Right lobe of liver (tissue), 6 donors: Measurements from ENCODE around the gene IARS1. TPM values are rescaled to one million over a fixed set of nuclear protein-coding genes. Genes with fewer than 3 reads are reported as not detected.

Source experiments
- ATAC-seq, 4 donors: fragments of 200-7000 bp; cut with Tn5 transposase; one replicate each; pipeline ENCODE4 v1.9.1; 2020; ENCODE audit warnings: mild to moderate bottlenecking in 4 of 4, moderate library complexity in 4 of 4
- DNase-seq, 3 donors: peaks; one replicate each; pipeline ENCODE4 v3.0.0-alpha.2; 2020
- H3K27ac ChIP-seq, 3 donors: fragments of 200-600 bp; one replicate each; pipeline ENCODE4 v1.8.0; 2022
- H3K27me3 ChIP-seq, 2 donors: fragments of 200-600 bp; one replicate each; pipeline ENCODE4 v1.8.0; 2022
- H3K36me3 ChIP-seq, 4 donors: fragments of 200-600 bp; sonication (generic) in 1 of 4; one replicate each; pipeline versions ENCODE4 v1.5.1 to v1.8.0; 2017 to 2022; ENCODE audit warnings: control low read depth in 1 of 4
- H3K4me1 ChIP-seq, 4 donors: fragments of 200-600 bp; sonication (generic) in 1 of 4; one replicate each; pipeline versions ENCODE4 v1.5.1 to v1.8.0; 2017 to 2022; ENCODE audit warnings: control low read depth in 1 of 4
- H3K4me3 ChIP-seq, 3 donors: fragments of 200-600 bp; one replicate each; pipeline ENCODE4 v1.8.0; 2022
- H3K9me3 ChIP-seq, 4 donors: fragments of 200-600 bp; sonication (generic) in 1 of 4; one replicate each; pipeline versions ENCODE4 v1.5.1 to v1.8.0; 2017 to 2022; ENCODE audit warnings: control low read depth in 1 of 4
- POLR2A ChIP-seq: fragments of 450-650 bp; IDR thresholded peaks from one replicate; pipeline ENCODE4 v1.6.1; 2017; ENCODE audit warnings: antibody characterized with exemption, mild to moderate bottlenecking
- WGBS: methylation state at CpG from one replicate; pipeline ENCODE4 v1.1.6; 2018; ENCODE audit warnings: low coverage, low lambda C conversion rate; ENCODE audit not compliant: insufficient coverage; ENCODE audit errors: missing lambda C conversion rate; 5-methylcytosine and 5-hydroxymethylcytosine counted together
- intact Hi-C, 2 donors: fragments of 100-400 bp; cut with DNase I; formaldehyde crosslinking; loops; one replicate each; pipeline versions ENCODE4 v1.11.2 to v1.14.1; 2022
- total RNA-seq, 6 experiments: library from RNA; depleted of rRNA in 2 of 6; stranded (reverse); fragments of >200 nt in 2 of 6; fragmentation: NEBNext Ultra II Directional in 3 of 6; extraction: Animal tissue kit (Norgen Biotek cat#: 25700) in 3 of 6; gene quantifications; one replicate each; pipeline versions ENCODE4 v1.1.0 to v1.2.4, GENCODE V29; 2016 to 2023
- TF ChIP-seq, protein P1 (sequence below), 4 donors: fragments of 200-600 bp in 3 of 4; fragments of 450-650 bp in 1 of 4; IDR thresholded peaks; one replicate each; pipeline versions ENCODE4 v1.5.1 to v1.8.0; 2016 to 2022; ENCODE audit warnings: antibody characterized with exemption in 4 of 4, mild to moderate bottlenecking in 2 of 4
- donor health status: DM: no; HTN: yes; CAD: no.
- donor health status: DM: no; HTN: no; CAD: no.
- donor health status: DM: no; HTN: no; CAD: no.
- donor health status: DM: no; HTN: yes; CAD: no.
- donor health status: DM: no; HTN: yes; CAD: no.

IARS1 gene
- total RNA-seq, 6 experiments from 2014 or later, result 31.8 to 64.9 (median 40.6) TPM

DNA sequence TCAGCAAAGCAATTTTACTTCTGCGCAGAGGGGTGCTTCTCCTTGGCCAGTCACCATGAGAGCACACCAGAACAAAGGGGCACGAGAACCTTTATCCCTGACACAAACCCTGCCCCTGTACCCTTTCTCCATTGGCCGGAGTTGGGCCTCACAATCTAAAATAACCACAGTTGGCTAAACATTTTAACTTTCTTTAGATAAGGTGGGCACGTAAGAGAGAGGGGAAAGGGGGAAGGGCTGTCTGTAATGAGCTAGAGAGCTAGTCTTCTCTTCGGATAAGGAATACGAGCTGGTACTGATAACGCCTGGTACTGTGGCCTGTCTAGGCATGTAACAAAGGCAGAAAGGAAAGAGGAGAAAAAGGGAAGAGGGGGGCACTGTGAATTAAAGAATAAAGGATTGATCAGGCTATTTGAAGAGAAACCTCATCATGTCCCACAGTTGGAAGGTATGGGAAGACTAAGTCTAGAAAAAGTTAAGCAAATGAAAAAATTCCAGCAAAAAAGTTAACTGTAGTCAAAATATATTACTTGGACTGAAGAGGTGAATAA, 1.8 kb upstream of the IARS1 start:
- Histone ChIP-seq H3K4me3 (no peak overlapping the region), H3K9me3 (no peaks in the 10 kb centered on the region), H3K27me3 (no peaks in the 10 kb centered on the region), H3K36me3 (peaks cover 0 to 35% (median 12%) of the 10 kb centered on the region in 4 donors), H3K4me1 (peaks cover 0 to 18% (median 7%) of the 10 kb centered on the region in 4 donors), H3K27ac (no peak overlapping the region)
- 82% methylated on average over 7 of the region's 7 CpGs for WGBS
- intact Hi-C loops, result no loop called here
- ATAC-seq (no peak), DNase-seq (no peak)
- TF ChIP-seq, protein P1, sequence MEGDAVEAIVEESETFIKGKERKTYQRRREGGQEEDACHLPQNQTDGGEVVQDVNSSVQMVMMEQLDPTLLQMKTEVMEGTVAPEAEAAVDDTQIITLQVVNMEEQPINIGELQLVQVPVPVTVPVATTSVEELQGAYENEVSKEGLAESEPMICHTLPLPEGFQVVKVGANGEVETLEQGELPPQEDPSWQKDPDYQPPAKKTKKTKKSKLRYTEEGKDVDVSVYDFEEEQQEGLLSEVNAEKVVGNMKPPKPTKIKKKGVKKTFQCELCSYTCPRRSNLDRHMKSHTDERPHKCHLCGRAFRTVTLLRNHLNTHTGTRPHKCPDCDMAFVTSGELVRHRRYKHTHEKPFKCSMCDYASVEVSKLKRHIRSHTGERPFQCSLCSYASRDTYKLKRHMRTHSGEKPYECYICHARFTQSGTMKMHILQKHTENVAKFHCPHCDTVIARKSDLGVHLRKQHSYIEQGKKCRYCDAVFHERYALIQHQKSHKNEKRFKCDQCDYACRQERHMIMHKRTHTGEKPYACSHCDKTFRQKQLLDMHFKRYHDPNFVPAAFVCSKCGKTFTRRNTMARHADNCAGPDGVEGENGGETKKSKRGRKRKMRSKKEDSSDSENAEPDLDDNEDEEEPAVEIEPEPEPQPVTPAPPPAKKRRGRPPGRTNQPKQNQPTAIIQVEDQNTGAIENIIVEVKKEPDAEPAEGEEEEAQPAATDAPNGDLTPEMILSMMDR (IDR thresholded peaks at IDR 0.05), result no peak
- TF ChIP-seq POLR2A, result no peak

DNA sequence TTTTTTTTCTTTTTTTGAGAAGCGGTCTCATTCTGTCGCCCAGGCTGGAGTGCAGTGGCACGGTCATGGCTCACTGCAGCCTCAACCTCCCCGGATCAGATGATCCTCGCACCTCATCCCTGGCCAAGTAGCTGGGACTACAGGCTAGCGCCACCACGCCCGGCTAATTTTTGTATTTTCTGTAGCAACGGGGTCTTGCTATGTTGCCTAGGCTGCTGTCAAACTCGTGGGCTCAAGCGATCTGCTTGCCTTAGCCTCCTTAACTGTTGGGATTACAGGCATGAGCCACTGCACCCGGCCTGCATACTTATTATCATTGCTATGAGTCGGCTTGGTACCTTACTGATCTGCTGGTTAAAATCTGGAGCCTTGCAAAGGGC, 790 bp upstream of the IARS1 start:
- DNase-seq, result no peak
- 19% methylated on average over 13 of the region's 13 CpGs for WGBS

DNA sequence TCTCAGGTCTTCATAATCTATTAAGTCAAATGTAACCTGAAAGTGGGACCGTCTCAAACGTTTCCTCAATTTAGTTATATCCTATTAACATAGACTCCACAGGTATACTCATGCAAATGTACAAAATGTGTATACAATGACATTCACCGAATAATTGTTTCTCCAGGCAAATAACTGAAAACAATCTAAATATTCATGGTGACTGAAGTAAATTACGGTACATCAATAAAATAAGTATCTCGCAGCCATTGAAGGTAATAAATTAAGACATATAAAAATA, 482 bp downstream of the IARS1 start:
- 0% methylated on average over 5 of the region's 5 CpGs for WGBS
- peaks cover 0 to 18% (median 7%) of the 10 kb centered on the region in 4 donors for H3K4me1 ChIP-seq
- no peak for ATAC-seq
- TF ChIP-seq, protein P1 (IDR thresholded peaks at IDR 0.05), result no peak
- no peak for TF ChIP-seq POLR2A
- no peaks in the 10 kb centered on the region for H3K9me3 ChIP-seq
- peak overlapping the region in 1 of 3 donors; percentile 48 for H3K27ac ChIP-seq
- intact Hi-C loops, result no loop called here
- H3K4me3 ChIP-seq, result peak overlapping the region; percentile 53 to 79 (median 74)
- no peak for DNase-seq
- H3K27me3 ChIP-seq, result no peaks in the 10 kb centered on the region
- peaks cover 0 to 13% (median 4%) of the 10 kb centered on the region in 4 donors for H3K36me3 ChIP-seq

More for the DNA sequence above, 790 bp upstream of the IARS1 start:
- intact Hi-C loops, result no loop called here
- Histone ChIP-seq H3K9me3 (no peaks in the 10 kb centered on the region), H3K4me1 (peaks cover 0 to 18% (median 7%) of the 10 kb centered on the region in 4 donors), H3K27ac (peak overlapping the region; percentile 48 to 57 (median 55)), H3K27me3 (no peaks in the 10 kb centered on the region), H3K4me3 (peak overlapping the region; percentile 53 to 79 (median 74)), H3K36me3 (peaks cover 0 to 24% (median 8%) of the 10 kb centered on the region in 4 donors)
- no peak for TF ChIP-seq POLR2A
- TF ChIP-seq, protein P1 (IDR thresholded peaks at IDR 0.05), result no peak
- peak in 1 of 4 donors; percentile 17 for ATAC-seq

DNA sequence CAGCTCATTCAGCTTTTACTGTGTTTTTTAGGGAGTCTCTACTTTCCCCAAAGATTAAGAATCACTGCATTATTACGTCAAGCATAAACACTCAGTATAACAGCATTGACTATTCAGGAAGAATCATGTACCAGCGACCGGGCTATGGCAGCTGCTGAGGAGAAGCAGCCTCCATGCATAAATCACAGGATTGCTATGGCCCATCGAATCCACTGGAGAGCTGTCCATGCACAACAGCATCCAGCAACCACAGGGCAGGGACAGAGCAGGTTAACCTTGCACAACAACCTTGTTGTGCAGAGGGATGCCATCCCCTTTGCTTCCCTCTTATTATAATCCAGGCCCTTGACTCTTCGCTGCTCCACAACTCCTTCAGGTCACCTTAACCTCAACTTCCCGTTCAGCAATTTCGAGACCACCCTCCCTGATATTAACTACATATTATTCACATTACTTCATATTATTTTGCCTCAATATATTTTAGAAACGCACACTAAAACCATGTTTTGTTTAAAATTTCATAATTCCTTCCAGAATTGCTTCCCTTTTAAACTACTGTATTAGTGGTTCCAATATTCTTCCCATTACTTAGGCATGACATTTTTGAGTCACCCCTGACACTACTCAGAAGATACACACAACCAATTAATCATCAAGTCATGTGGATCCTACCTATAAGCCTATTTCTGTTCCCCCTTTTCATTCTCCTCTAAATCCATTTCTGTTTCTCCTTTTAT, 991 bp downstream of the IARS1 start:
- peaks cover 0 to 10% (median under 1%) of the 10 kb centered on the region in 4 donors for H3K36me3 ChIP-seq
- H3K27me3 ChIP-seq, result no peaks in the 10 kb centered on the region
- TF ChIP-seq POLR2A, result no peak
- TF ChIP-seq, protein P1 (IDR thresholded peaks at IDR 0.05), result no peak
- H3K4me3 ChIP-seq, result peak overlapping the region; percentile 53 to 79 (median 74)
- H3K4me1 ChIP-seq, result peaks cover 0 to 18% (median 7%) of the 10 kb centered on the region in 4 donors
- no peak overlapping the region for H3K27ac ChIP-seq
- DNase-seq (no peak), ATAC-seq (no peak)
- no peaks in the 10 kb centered on the region for H3K9me3 ChIP-seq
- intact Hi-C loops, result no loop called here
- WGBS, result 38% methylated on average over 8 of the region's 8 CpGs
